A549 treated with dexamethasone at 1 μM for 4 hours (cell line): Measurements from ENCODE around the gene NCAPH2. TPM values are rescaled to one million over a fixed set of nuclear protein-coding genes. Genes with fewer than 3 reads are reported as not detected.

ENCODE experiments used
- total RNA-seq: library from RNA; stranded (reverse); fragments of 200-300 nt; extraction: Qiagen RNA extraction; gene quantifications from 5 replicates; pipeline ENCODE4 v1.2.3, GENCODE V29; 2022

The NCAPH2 gene
- 32.2 to 35.3 TPM (median 32.7 TPM) in 5 replicates for total RNA-seq

GRCh38 chr22:50507991-50508884 lies at the start of gene NCAPH2:
TSS of gene NCAPH2 (plus strand) at chr22:50508224. CDS start at chr22:50508338, 114 bp downstream.

DNA sequence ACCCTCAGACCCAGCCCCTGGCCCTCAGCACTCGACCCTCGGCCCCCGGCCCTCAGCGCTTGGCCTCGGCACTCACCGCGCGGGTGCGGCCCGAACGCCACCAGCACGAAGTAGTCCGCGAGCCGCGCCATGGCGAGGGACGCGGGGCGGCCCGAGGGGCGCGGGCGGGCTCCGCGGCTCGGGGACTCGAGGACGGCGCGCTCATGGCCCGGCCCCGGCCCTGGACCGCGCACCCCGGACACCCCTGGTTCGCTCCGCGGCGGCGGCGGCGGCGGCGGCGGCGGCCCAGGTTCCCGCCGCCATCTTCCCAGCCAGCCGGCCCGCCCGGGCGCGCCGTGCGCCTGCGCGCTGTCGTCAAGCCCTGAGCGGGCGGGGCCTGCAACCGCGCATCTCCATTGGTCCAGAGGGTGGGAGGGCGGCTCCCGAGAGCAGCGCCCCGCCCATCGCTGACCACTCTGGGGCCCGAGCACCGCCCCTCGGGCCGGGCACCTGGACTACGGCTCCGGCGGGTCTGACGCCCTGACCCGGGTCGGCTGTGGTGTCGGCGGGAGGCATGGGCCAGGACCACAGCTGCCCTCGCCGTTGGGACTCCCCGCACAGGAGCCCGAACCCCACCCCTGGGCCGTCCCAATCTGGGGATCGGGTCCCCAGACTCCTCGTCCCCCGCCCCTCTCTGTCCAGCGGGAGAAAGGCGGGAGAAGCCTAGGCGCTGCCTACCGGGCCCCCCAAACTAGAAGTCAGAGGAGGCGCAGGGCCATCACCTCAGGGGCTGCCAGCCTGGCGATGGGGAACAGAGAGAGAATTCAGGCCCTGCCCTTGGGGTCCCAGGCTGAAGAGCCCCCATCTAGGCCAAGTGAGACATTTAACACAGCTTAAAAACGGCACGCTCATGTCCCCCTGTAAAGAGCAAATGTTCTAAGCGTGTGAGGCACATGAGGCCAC lies 33.0 kb upstream of the NCAPH2 start, which contains the start of gene SBF1:
Gene SBF1 (minus strand): TSS at position 326 of the 942 bp plus-strand sequence. CDS start 195 bp downstream, at position 131.

GRCh38 chr22:50481440-50482106 lies 26.5 kb upstream of the NCAPH2 start, which contains the start of gene ADM2:
TSS of gene ADM2 (plus strand) at chr22:50481543. CDS start at chr22:50481848, 305 bp downstream.

DNA sequence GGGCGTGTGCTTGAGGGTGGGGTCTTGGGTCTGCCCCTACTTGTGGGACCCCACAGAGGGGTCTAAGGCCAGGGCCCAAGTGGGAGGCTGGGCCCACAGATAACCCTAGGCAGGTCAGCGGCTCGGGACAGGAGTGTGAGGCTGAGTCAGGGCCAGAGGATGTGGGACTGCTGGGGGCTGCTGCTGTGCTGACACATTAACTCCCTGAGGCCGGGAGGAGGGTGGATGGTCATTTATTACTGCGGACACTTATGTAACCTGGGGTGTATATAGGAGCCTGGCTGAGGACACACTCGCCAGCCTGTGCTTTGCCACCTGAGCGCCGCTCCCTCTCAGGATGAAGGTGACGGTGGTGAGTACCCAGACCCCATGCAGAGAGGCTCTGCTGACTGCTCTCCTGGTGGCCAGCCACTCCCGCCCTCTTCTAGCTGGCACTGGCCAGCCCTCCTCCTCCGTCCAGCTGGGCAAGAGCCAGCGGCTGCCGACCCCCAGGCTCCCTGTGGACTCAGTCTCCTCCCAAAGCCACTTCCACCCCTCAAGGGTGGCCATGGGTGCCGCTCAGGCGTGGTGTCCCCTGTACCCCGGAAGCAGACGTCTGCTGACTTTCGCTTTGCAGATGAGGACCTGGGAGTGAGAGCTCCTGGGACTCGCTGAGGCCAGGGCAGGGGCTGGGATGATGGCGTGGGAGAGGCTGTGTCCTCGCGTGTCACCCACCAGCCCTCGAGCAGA lies 21.3 kb upstream of the NCAPH2 start, which contains the start of gene MIOX:
Gene MIOX (plus strand): TSS at position 299 of the 729 bp plus-strand sequence. CDS start 39 bp downstream, at position 338.

GRCh38 chr22:50507421-50507990 lies 518 bp upstream of the NCAPH2 start, which contains the start of gene LMF2:
TSS of gene LMF2 (minus strand) at chr22:50507702. CDS start at chr22:50507675, 27 bp downstream.

DNA sequence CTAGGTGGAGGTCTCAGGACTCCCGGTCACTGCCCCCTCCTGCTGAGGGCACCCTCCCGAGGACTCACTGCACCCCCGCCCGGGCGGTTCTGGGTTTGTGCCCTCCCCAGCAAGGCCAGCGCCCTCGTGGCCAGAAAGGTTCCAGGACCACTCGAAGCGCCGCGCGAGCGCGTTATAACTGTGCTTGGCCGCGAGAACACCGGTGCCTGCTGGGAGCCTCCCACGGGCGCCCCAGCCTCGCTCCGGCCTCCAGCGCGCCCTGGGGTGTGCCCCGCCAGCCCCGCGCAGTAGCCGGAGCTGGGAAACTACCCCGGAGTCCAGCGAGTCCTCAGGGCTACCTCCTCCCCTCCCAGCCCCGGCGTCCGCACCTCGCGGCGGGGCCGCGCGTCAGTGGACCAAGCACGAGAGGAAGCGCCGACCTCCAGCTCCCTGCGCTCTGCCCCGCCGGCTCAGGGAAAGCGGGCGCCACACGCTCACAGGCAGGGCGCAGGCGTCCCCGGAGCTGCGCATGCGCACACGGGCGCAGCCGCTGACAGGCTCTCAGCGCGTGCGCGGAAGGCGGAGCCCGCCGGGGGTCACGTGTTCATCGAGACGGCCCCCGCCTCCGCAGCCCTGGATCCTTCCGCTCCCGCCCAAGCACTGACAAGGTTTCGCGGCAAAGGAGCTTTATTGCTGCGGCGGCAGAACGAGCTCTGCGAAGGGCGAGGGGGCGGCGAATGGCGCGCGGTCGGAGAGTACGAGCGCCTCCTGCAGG lies 17.3 kb downstream of the NCAPH2 start, which contains the start of gene SCO2:
Gene SCO2 (minus strand): TSS at position 495 of the 754 bp plus-strand sequence. CDS start 1,187 bp downstream, outside the sequence.

GRCh38 chr22:50529897-50530579 lies 22.0 kb downstream of the NCAPH2 start, which contains the start of gene TYMP:
TSS of gene TYMP (minus strand) at chr22:50530012. CDS start at chr22:50529709, 303 bp downstream.

DNA sequence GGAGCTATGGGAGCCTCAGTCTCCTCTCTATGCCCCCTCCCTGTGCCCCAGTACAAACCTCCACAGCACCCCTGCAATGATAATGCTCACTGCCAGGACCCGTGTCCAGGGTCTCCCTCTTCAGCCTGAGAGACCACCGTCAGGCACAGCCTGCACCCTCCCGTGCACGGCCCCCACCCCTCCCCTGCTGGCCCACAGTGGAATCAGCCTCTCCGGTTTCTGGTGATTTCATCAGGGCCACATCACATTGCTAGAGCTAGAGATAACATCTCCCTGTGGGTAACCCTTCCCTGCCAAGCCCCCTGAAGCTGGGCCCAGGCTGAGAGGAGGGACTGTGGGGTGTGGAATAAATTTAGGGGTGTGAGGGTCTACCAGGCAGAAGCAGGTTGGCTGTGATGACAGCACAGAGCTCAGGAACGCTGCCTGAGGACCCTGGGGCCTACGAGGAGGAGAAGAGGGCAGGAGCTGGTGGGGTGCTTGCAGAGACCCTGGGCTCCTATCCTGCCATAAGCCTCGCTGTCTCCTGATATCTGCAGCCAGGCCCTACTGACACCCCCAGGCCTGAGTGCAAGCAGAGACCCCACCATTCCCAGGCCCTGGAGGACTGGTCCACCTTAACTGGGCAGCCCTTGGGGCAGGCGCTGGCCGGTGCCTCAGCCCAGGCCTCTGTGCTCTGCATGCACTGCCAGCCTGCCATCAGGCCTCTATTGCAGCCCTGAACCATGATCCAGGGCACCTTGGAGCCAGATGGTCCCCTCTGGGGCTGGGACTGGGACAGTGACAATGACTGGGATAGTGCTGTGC lies 37.7 kb downstream of the NCAPH2 start, which contains the start of gene KLHDC7B:
Gene KLHDC7B (plus strand): TSS at position 378 of the 804 bp plus-strand sequence. CDS start 345 bp downstream, at position 723.

GRCh38 chr22:50562523-50563412 lies 54.7 kb downstream of the NCAPH2 start, which contains the start of gene SYCE3:
TSS of gene SYCE3 (minus strand) at chr22:50562919. CDS start at chr22:50556405, 6,514 bp downstream.

Other genes starting within 250 kb of the NCAPH2 start
- 16.4 to 26.6 TPM (median 22.3 TPM) in 5 replicates for gene MAPK12, start 246.5 kb upstream of the NCAPH2 start, total RNA-seq
- 5.0 to 7.8 TPM (median 6.3 TPM) in 5 replicates for gene MAPK11, start 237.8 kb upstream of the NCAPH2 start, total RNA-seq
- 75.7 to 126 TPM (median 115 TPM) in 5 replicates for gene PLXNB2, start 200.6 kb upstream of the NCAPH2 start, total RNA-seq
- 1.6 to 3.2 TPM (median 2.9 TPM) in 5 replicates for gene DENND6B, start 181.2 kb upstream of the NCAPH2 start, total RNA-seq
- 7.6 to 14.5 TPM (median 12.0 TPM) in 5 replicates for gene PPP6R2, start 164.9 kb upstream of the NCAPH2 start, total RNA-seq
- gene SBF1, start 33.2 kb upstream of the NCAPH2 start, total RNA-seq = 14.3 to 27.8 TPM (median 25.7 TPM) in 5 replicates
- gene ADM2, start 26.7 kb upstream of the NCAPH2 start, total RNA-seq = 0.38 to 0.62 TPM (median 0.60 TPM) in 5 replicates
- gene MIOX, start 21.4 kb upstream of the NCAPH2 start, total RNA-seq = 0.07 TPM in 1 of 5 replicates, not detected in the others
- 27.3 to 47.9 TPM (median 46.9 TPM) in 5 replicates for gene LMF2, start 522 bp upstream of the NCAPH2 start, total RNA-seq
- gene SCO2, start 17.4 kb downstream of the NCAPH2 start, total RNA-seq = 3.4 to 7.5 TPM (median 4.4 TPM) in 5 replicates
- gene TYMP, start 21.8 kb downstream of the NCAPH2 start, total RNA-seq = 9.2 to 17.3 TPM (median 15.2 TPM) in 5 replicates
- not detected in 5 replicates for gene KLHDC7B, start 37.7 kb downstream of the NCAPH2 start, total RNA-seq
- gene SYCE3, start 54.7 kb downstream of the NCAPH2 start, total RNA-seq = 0.40 to 0.91 TPM (median 0.47 TPM) in 3 of 5 replicates, not detected in the others
- gene CPT1B, start 70.2 kb downstream of the NCAPH2 start, total RNA-seq = 4.5 to 12.2 TPM (median 11.1 TPM) in 5 replicates
- gene CHKB, start 74.6 kb downstream of the NCAPH2 start, total RNA-seq = 11.5 to 19.4 TPM (median 15.2 TPM) in 5 replicates
- gene MAPK8IP2, start 92.6 kb downstream of the NCAPH2 start, total RNA-seq = 2.5 to 4.0 TPM (median 3.6 TPM) in 5 replicates
- gene ARSA, start 119.9 kb downstream of the NCAPH2 start, total RNA-seq = 14.5 to 25.0 TPM (median 22.2 TPM) in 5 replicates
- 2.5 to 5.6 TPM (median 4.2 TPM) in 5 replicates for gene SHANK3, start 164.6 kb downstream of the NCAPH2 start, total RNA-seq
- gene ACR, start 230.0 kb downstream of the NCAPH2 start, total RNA-seq = 0.08 to 0.15 TPM in 2 of 5 replicates, not detected in the others